Heart right ventricle (tissue), 16 donors: ENCODE measurements around the gene DENND1C. TPM values are rescaled to one million over a fixed set of nuclear protein-coding genes. Genes with fewer than 3 reads are reported as not detected.
A peak's percentile ranks its signal among the peaks of the same experiment; 100 is the strongest.

Experiments
- ATAC-seq, 8 donors: fragments of 200-7000 bp; cut with Tn5 transposase; one replicate each; pipeline ENCODE4 v1.9.1; 2020; ENCODE audit warnings: mild to moderate bottlenecking in 8 of 8, moderate library complexity in 8 of 8, moderate number of reproducible peaks in 1 of 8
- DNase-seq, 2 donors: peaks; one replicate each; pipeline ENCODE4 v3.0.0-alpha.2; 2020
- H3K27ac ChIP-seq, 10 donors: fragments of 200-600 bp; sonication (generic) in 2 of 10; one replicate each; pipeline versions ENCODE4 v1.5.0 to v1.8.0; 2020 to 2022; ENCODE audit warnings: mild to moderate bottlenecking in 3 of 10
- H3K27me3 ChIP-seq, 7 donors: fragments of 200-600 bp; one replicate each; pipeline ENCODE4 v1.8.0; 2021 to 2022; ENCODE audit warnings: mild to moderate bottlenecking in 2 of 7
- H3K36me3 ChIP-seq, 9 donors: fragments of 200-600 bp; sonication (generic) in 1 of 9; one replicate each; pipeline versions ENCODE4 v1.5.0 to v1.8.0; 2020 to 2022; ENCODE audit warnings: mild to moderate bottlenecking in 2 of 9
- H3K4me1 ChIP-seq, 9 donors: fragments of 200-600 bp; sonication (generic) in 1 of 9; one replicate each; pipeline versions ENCODE4 v1.5.0 to v1.8.0; 2020 to 2022; ENCODE audit warnings: mild to moderate bottlenecking in 4 of 9
- H3K4me3 ChIP-seq, 10 donors: fragments of 200-600 bp; sonication (generic) in 2 of 10; one replicate each; pipeline versions ENCODE4 v1.5.0 to v1.8.0; 2020 to 2022; ENCODE audit warnings: mild to moderate bottlenecking in 7 of 10, moderate library complexity in 2 of 10
- H3K9me3 ChIP-seq, 11 donors: fragments of 200-600 bp in 10 of 11; sonication (generic) in 2 of 11; one replicate each; pipeline versions ENCODE4 v1.5.0 to v1.8.0; 2013 to 2022; ENCODE audit warnings: mild to moderate bottlenecking in 2 of 11, control low read depth in 1 of 11, moderate library complexity in 1 of 11
- WGBS, 2 donors: extraction: QIAGEN DNeasy Blood & Tissue Kit; methylation state at CpG; one replicate each; pipeline ENCODE4 v1.1.7; 2013; ENCODE audit warnings: inconsistent platforms in 1 of 2; 5-methylcytosine and 5-hydroxymethylcytosine counted together
- intact Hi-C, 10 donors: fragments of 100-400 bp; cut with DNase I; formaldehyde crosslinking; loops; one replicate each; pipeline versions ENCODE4 v1.11.1 to v1.14.2; 2022
- polyA plus RNA-seq, 2 donors: library from polyadenylated mRNA; stranded (reverse); fragments of 200-250 nt; gene quantifications; one replicate each; pipeline ENCODE4 v1.2.3, GENCODE V29; 2013
- total RNA-seq, 10 donors: library from RNA; stranded (reverse); fragmentation: NEBNext Ultra II Directional in 3 of 10; extraction: Animal tissue kit (Norgen Biotek cat#: 25700) in 3 of 10; gene quantifications; one replicate each; pipeline versions ENCODE4 v1.2.1 to v1.2.4, GENCODE V29; 2021 to 2023
- TF ChIP-seq, protein P1 (sequence below), 9 donors: fragments of 200-600 bp; sonication (generic) in 2 of 9; IDR thresholded peaks; one replicate each; pipeline versions ENCODE4 v1.5.0 to v1.8.0; 2021 to 2022; ENCODE audit warnings: antibody characterized with exemption in 9 of 9, mild to moderate bottlenecking in 5 of 9, moderate library complexity in 1 of 9
- donor health status: Arrhythmogenic right ventricular cardiomyopathy.
- donor health status: ischemic (EF 13 %, LVEDD 7.1; RV severe dilation, severe dysfunction).
- donor health status: healthy with polysubstance abuse.
- donor health status: DM: no; HTN: yes; CAD: no.
- donor health status: DM: no; HTN: no; CAD: no.
- donor health status: ischemic (EF 25% LVEDD 6.9; RV normal size, moderate dysfunction).
- donor health status: ischemic (EF 25% LVEDD 5.7; RV mildly dilated, moderate dysfunction).
- donor health status: healthy.
- donor health status: DM: yes; HTN: yes; CAD: no.
- donor health status: Ischemic cardiomyopathy.
- donor health status: ischemic (EF 35%, LVEDD 5.7; RV mildly dilated, moderate dysfunction).
- donor health status: nonischemic (EF 11% LVEDD 7.7; RV severe dilation, severe dysfunction).
- donor health status: DM: yes; HTN: yes; CAD: no.
- donor health status: PGD.
- donor health status: ischemic (EF 29% LVEDD 5.4; RV normal size, mild dysfunction).
- donor health status: nonischemic (EF 23%, LVEDD 6.1; RV moderate dilation, normal function).

Gene DENND1C
- total and polyA plus RNA-seq, 12 donors: 0.09 to 4.0 (median 0.69) TPM

DNA sequence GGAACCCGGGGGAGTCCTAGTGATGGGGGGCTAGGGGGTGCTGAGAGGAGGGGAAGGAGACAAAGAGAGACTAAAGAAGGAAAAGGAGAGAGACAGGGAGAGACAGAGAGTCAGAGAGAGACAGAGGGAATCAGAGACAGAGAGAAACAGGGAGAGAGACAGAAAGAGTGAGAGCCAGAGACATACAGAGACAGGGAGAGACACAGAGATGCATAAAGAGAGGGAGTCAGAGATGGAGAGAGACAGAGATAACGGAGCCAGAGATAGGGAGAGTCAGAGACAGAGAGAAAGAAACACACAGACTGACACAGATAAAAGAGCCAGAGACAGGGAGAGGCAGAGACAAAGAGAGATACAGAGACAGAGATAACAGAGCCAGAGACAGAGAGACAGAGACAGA is 47.8 kb upstream of the DENND1C start:
- ATAC-seq: no peak
- Histone ChIP-seq H3K27me3 (peaks cover 0 to 31% (median 17%) of the 10 kb centered on the region in 7 donors), H3K4me3 (no peak overlapping the region), H3K4me1 (peaks cover 6 to 51% (median 32%) of the 10 kb centered on the region in 9 donors), H3K9me3 (no peaks in the 10 kb centered on the region), H3K36me3 (no peaks in the 10 kb centered on the region), H3K27ac (peak overlapping the region in 1 of 10 donors; percentile 53)
- intact Hi-C loops: no loop called here
- TF ChIP-seq, protein P1, sequence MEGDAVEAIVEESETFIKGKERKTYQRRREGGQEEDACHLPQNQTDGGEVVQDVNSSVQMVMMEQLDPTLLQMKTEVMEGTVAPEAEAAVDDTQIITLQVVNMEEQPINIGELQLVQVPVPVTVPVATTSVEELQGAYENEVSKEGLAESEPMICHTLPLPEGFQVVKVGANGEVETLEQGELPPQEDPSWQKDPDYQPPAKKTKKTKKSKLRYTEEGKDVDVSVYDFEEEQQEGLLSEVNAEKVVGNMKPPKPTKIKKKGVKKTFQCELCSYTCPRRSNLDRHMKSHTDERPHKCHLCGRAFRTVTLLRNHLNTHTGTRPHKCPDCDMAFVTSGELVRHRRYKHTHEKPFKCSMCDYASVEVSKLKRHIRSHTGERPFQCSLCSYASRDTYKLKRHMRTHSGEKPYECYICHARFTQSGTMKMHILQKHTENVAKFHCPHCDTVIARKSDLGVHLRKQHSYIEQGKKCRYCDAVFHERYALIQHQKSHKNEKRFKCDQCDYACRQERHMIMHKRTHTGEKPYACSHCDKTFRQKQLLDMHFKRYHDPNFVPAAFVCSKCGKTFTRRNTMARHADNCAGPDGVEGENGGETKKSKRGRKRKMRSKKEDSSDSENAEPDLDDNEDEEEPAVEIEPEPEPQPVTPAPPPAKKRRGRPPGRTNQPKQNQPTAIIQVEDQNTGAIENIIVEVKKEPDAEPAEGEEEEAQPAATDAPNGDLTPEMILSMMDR (IDR thresholded peaks at IDR 0.05): no peak
- WGBS, 2 donors: 52% methylated on average over 2 of the region's 2 CpGs
- no peak for DNase-seq

GRCh38 chr19:6528544-6529121 is 47.0 kb upstream of the DENND1C start:
- Histone ChIP-seq H3K36me3 (no peaks in the 10 kb centered on the region), H3K27me3 (peaks cover 0 to 25% (median 17%) of the 10 kb centered on the region in 7 donors), H3K4me1 (peaks cover 6 to 51% (median 36%) of the 10 kb centered on the region in 9 donors), H3K4me3 (no peak overlapping the region), H3K27ac (peak overlapping the region in 1 of 10 donors; percentile 53), H3K9me3 (no peaks in the 10 kb centered on the region)
- intact Hi-C loops: no loop called here
- TF ChIP-seq, protein P1 (IDR thresholded peaks at IDR 0.05): no peak
- DNase-seq (peak; percentile 67), ATAC-seq (peak; percentile 62 to 75 (median 68))
- 21 to 22% methylated on average over 9 of the region's 9 CpGs for WGBS, 2 donors

DNA sequence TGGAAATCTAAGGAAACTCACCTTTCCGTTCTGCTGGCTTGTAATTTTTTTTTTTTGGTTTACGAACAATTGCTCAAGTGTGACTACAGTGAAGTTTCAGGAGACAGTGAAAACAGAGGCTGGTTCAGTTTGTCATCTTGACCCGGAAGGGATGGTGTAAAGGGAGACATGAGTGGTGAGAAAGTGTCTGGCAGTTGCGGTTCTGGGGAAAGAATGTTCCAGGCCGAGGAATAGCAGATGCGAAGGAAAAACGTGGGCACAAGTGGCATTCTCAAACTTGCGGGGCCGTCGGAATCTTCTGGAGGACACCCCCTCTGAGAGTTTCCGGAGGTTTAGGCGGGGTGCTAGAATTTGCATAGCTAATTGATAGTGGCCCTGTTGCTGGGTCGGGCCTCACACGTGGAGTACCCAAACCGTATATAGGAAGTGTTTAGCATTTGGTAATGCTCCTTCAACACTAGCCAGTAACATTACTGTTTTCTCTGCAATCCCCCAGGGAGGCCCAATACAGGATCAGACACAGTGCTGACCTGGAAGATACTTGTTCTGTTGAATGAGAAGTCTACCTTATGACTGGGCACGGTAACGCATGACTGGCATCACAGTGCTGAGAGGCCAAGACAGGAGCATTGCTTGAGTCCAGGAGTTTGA is 46.4 kb upstream of the DENND1C start:
- no peak for DNase-seq
- WGBS, 2 donors: 60 to 62% methylated on average over 17 of the region's 17 CpGs
- H3K27me3 ChIP-seq: peaks cover 0 to 24% (median 17%) of the 10 kb centered on the region in 7 donors
- intact Hi-C loops: no loop called here
- no peak for ATAC-seq
- TF ChIP-seq, protein P1 (IDR thresholded peaks at IDR 0.05): no peak
- H3K4me1 ChIP-seq: peaks cover 6 to 50% (median 38%) of the 10 kb centered on the region in 9 donors
- no peaks in the 10 kb centered on the region for H3K36me3 ChIP-seq
- no peak overlapping the region for H3K4me3 ChIP-seq
- no peaks in the 10 kb centered on the region for H3K9me3 ChIP-seq
- no peak overlapping the region for H3K27ac ChIP-seq

DNA sequence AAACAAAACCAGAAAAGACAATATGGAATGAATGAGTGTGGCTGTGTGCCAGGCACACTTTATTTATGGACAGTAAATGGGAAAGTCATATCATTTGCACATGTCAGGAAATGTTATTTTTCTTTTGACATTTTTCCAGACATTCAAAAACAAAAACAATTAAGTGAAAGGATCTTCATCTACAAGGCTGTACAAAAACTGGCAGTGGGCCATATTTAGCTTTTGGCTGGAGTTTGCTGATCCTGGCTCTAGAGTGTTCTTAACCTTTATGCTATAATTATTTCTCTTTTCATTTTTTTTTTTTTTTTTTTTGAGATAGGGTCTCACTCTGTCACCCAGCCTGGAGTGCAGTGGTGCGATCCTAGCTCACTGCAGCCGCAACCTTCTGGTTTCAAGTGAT is 42.7 kb upstream of the DENND1C start:
- Histone ChIP-seq H3K36me3 (no peaks in the 10 kb centered on the region), H3K27me3 (peaks cover 0 to 21% (median 12%) of the 10 kb centered on the region in 7 donors), H3K4me1 (peaks cover 0 to 27% (median 17%) of the 10 kb centered on the region in 9 donors), H3K4me3 (no peak overlapping the region), H3K27ac (no peak overlapping the region), H3K9me3 (no peaks in the 10 kb centered on the region)
- WGBS, 2 donors: 39 to 40% methylated on average over 2 of the region's 2 CpGs
- TF ChIP-seq, protein P1 (IDR thresholded peaks at IDR 0.05): no peak
- peak in 1 of 2 donors; percentile 33 for DNase-seq
- intact Hi-C loops: no loop called here
- ATAC-seq: peak in 3 of 8 donors; percentile 28 to 40 (median 34)
